RPMI8226 (cell line): ENCODE measurements around the gene TCL1B.
A peak's percentile ranks its signal among the peaks of the same experiment; 100 is the strongest.
"Not testable (repeated sequence)": the region's sequence is repeated elsewhere in the genome, so short reads cannot be mapped to it uniquely, and the experiment has no call there.

Experiments
- DNase-seq: peaks from one replicate; pipeline ENCODE4 v3.0.0-alpha.2; 2015

TCL1B gene, protein sequence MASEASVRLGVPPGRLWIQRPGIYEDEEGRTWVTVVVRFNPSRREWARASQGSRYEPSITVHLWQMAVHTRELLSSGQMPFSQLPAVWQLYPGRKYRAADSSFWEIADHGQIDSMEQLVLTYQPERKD

DNA sequence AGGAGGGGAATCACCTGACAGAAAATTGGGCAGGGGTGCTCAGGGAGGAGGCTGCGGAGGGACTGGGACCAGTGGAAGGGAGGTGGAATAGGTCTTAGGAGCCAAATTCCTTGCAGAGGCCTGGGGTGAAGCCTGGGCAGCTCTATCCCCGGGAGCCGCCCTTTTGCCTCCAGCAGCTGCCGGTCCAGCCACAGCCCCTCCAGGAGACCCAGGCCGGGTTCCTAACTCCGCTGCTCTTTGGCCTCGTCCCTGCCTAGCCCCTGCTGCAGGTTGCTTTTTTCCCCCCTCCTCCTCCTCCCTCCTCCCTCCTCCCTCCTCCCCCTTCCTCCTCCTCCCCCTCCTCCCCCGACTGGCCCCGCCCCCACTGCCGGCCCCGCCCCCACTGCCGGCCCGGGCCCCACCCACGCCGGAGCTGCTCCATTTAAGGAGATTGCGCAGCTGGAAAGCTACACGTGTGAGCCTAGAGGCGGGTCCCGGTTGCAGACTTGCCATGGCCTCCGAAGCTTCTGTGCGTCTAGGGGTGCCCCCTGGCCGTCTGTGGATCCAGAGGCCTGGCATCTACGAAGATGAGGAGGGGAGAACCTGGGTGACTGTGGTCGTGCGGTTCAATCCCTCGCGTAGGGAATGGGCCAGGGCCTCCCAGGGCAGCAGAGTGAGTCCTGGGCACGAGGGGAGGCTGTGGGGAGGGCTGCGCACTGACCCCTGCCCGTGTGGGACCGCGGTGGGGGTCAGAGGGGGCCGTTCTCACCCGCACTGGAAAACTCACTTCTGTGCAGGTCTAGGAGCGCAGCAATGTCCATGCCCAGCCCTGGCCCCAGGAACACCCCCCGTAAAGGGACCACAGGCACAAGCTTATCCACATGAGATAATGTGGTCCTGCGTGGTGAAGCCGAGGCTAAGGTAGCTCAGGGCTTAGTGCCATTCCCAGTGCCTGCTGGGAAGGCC is at the start of gene TCL1B:
Gene TCL1B (plus strand): TSS at position 449 of the 945 bp plus-strand sequence. CDS start 42 bp downstream, at position 491.
- DNase-seq = no peak

DNA sequence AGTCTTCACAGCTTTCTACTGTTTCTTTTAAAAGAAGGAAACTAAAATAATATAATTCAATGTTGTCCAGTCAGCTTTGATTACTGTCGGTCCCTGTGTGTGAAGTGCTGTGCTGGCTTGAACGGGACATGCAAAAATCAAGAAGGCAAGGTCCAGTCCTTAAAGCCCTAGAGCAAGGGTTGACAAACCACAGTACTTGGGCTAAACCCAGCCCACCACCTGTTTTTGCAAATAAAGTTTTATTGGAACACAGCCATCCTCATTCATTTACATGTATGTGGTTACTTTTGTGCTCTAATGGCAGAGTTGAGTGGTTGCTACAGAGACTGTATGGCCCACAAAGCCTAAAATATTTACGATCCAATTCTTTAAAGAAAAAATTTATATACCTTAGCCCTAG is 41.2 kb upstream of the TCL1B start:
- no peak for DNase-seq

DNA sequence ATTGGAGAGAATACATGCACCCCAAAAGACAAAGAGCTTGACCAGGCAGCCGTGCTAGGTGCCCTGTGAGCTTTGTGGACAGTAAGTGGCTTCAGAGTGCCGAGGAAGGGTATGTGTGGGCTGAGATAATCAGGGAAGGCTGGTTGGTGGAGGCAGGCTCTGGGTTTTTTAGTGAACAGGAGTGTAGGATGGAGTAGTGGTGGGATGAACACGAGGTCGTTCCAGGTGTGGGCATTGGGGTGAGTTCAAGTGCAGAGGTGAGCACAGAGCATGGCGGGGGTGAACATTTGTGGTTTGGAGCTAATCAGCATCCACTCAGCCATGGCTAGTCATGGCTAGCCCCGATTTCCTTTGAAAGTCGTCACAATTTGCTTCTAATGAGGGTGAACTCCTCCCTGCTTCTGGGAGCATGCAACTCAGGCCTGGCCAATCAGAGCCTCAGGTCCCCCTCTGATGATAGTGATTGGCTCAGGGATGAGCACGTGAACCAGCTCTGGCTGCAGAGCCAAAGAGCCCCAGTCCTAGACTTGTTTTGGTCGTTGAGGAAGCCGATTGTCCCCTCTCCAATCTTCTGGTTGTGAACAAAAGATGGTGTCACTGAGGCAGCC is 40.7 kb upstream of the TCL1B start:
- DNase-seq = no peak

DNA sequence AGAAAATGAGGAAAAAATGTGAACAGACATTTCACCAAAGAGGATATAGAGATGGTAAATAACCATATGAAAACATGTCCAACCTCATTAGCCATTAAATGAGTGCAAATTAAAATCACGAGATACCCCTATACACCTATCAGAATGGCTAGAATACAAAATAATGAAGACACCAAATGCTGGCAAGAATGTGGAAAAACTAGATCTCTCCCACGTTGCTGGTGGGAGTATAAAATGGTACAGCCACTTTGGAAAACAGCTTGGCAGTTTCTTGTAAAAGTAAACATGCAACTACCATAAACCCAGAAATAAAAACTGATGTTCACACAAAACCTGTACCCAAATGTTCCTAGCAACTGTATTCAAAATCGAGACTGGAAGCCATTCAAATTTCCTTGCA is 38.3 kb upstream of the TCL1B start:
- DNase-seq = no peak

DNA sequence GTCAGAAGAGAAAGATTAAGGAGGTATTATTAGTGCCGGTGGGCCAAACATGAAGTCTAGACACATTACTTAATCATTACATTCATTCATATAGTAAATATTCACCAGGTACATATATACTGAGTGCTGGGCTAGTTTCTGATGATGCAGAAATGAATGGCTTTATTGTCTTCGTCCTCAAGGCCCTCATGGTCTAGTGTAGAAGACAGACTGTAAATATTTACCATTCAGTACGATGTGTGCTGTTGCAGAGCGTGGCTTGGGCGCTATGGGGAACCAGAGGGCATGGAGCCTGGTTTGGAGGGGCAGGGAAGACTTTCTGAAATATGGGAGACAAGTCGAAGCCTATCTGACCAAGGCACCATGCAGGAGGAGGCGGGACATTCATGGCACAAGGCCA is 37.0 kb upstream of the TCL1B start:
- no peak for DNase-seq

DNA sequence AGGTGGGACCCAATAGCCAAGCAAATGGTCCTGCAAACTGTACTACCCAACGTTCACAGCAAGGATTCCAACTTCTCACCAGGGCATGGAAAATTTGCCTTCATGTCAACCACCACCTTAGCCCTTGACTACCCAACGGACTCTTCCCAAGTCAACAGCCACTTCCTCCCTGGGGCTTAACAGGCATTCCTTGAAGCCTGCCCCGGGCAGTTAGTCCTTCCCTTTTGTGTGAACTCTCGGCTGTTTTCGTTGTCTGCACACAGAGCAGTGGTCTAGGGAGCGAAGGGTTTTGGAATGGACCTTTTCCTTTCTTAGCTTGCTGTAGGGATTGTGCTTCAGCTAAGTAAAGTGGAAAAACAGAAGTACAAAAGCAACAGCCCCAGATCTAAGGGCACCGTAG is 35.2 kb upstream of the TCL1B start:
- no peak for DNase-seq

DNA sequence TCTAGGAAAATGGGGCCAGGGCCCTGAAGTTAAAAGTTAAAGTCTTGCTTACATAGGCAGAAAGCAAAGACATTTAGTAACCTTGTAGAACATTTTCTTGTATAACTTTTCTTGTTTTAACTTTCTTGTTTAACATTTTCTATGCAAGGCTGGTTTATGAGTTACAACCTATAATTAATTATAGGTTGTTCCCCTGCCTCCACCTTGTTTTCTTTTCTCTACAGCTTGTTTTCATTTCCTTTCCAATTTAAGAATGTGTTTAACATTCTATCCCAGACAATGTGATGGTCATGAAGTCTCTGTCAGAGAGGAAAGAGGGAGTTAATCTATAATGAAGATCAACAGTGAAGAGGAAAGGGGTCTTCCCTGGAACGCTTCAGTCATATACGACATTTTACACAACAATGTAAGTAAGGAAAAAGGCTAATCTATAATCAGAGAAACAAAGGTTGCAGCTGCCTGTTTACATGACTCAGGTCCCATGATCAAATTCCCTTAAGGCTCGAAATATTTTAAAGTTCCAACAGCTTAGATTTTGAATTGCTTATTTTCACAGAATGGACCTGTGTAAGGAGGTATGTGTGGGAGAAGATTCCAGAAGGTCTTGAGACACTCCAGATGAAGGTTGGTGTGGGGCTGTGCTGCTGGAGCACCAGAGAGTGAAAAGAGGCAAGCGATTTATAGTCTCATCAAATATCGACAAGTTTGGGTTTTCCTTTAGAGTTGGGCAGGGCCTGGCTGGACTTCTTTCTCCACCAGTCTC is 34.2 kb upstream of the TCL1B start:
- no peak for DNase-seq

DNA sequence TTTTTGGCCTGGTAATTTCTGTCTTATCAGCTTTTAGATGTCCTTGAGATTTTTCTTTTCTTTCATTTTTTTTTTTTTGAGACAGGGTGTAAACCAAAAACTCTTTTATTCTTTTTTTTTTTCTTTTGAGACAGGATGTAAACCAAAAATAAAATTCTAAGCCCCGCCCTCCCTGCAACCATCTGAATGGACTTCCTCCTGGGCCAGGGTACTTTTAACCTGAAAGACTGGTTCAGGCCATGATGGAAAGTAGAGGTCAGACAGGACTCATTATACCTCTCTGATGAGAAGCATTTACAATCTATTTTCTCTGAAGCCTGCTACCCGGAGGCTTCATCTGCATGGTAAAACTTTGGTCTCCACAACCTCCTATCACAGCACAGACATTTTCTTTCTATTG is 33.5 kb upstream of the TCL1B start:
- DNase-seq = no peak

DNA sequence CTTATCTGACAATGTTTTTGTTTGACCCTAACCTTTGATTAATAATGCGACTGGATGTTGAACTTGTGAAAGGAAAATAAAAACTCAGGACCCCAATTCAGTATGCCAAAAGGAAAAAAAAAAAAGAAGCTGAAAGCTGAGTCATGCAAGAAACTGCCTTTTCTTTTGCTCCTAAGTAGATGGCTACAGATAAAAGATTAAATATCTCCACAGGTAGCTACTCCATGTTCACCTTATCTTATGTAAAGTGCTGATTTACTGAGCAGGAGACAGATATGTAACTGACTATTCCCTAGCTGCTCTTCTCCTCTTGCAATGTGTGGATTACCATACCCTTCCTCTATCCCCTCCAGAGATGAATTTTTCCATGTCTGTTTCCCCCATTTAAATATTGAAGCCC is 30.8 kb upstream of the TCL1B start:
- no peak for DNase-seq

DNA sequence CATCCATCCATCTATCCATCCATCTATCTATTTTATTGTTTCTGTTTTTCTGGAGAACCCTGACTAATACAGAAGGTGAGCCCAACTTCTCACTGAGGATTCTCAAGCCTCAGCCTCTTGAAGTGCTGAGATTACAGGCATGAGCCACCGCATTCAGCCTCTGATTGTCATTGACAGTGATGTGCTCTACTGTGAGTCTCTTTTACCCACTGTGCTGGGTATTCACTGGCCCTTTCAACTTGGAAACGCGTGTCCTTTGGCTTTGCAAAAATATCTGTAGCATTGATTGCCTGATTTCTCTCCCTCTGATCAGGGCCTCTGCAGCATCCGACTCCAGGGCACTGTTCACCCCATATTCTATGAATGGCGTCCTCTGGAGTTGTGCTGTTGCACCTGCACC is 29.6 kb upstream of the TCL1B start:
- DNase-seq = no peak

DNA sequence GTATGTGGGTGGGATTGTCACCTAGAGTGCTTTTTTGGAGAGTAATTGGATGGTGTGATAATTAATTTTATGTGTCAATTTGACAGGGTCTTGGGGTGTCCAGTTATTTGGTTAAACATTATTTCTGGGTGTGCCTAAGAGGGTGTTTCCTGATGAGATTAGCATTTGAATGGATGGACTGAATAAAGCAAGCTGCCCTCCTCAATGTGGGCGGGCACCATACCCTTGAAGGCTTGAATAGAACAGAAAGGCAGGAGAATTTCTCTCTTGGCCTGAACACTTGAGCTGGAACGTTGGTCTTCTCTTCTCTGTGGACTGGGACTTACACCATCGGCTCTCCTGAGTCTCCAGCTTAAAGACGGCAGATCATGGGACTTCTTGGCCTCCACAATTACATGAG is 28.8 kb upstream of the TCL1B start:
- DNase-seq = no peak

DNA sequence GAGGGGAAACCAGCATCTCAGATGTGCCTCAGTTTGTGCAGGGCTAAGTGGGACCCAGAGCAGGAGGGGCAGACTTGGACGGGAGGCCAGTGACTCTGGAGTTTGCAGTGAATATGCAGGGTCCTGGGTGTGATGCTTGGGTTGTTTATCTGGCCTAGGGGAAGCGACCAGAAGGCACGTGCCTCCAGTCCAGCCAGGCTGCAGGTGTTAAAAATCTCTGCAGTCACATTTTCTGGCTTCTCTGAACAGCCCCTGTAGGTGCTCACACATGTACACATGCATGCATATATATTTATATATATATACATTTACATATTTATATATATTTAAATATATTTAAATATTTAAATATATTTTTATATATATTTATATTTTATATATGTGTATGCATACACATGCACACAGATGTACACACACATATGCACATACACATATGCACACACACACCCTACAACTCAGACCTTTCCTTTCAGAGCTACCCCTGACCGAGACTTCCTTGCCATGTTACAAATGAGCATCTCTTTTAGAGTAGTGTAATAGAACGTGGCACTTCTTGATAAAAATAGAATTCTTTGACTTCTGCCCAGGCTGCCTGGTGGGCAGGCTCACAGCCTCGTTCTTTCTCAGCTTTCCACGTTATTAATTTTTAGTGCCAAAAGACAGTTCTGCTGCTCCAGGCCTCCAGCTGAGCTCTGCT is 26.8 kb upstream of the TCL1B start:
- DNase-seq = no peak

DNA sequence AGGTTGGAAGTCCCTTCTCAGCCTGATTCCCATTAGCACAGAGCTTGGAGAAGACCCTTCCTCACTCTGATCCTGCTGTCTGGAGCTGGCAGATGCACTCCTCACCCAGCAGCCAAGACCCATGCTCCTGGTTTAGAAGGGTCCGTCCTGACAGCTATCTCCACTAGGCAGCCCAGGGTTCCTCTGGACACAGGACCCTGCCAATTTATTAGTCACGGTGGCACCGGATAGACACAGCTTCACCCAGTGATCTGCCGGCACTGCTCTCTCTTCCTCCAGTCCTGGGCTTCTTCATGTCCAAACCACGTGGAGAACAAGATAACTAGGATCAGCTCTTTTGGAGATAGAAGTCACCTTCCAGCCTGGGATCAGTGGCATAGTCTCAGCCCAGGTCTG is 26.2 kb upstream of the TCL1B start:
- no peak for DNase-seq

DNA sequence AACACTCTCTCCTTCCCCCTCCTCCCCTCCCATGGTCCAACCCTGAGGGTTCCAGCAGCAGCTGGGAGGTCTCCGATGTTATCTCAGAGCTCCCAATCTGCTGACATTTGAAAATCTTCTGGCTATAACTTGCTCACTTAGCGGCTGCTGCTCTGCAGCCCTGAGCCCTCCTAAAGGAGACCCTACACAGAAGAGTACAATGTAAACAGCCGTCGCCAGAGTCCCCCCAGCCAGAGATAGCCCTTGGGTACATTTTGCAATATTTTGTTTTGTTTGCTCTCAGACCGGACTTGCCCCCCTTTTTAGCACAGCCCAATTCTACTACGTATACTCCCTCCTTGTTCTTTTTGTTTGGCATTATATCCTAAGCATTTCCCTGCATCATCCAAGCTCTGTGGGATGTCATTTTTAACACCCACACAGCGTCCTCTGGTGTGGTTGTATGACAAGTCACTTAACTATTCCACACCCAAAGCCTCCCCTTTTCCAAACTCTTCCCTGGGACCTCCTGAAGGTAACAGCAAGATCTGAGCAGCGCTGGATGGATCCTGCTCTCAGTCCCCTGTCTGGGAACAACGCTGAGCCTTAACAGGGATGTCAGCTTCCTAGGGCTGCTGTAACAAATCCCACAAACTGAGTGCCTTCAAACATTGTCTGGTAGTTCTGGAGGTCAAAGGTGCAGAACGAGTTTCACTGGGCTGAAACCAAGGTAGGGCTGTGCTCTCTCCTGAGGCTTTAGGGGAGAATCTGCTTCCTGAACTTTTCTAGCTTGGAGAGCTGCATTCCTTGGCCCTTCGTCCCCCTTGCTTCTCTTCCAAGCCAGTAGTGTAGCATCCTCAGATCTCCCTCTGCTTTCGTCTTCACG is 25.3 kb upstream of the TCL1B start:
- DNase-seq = no peak

DNA sequence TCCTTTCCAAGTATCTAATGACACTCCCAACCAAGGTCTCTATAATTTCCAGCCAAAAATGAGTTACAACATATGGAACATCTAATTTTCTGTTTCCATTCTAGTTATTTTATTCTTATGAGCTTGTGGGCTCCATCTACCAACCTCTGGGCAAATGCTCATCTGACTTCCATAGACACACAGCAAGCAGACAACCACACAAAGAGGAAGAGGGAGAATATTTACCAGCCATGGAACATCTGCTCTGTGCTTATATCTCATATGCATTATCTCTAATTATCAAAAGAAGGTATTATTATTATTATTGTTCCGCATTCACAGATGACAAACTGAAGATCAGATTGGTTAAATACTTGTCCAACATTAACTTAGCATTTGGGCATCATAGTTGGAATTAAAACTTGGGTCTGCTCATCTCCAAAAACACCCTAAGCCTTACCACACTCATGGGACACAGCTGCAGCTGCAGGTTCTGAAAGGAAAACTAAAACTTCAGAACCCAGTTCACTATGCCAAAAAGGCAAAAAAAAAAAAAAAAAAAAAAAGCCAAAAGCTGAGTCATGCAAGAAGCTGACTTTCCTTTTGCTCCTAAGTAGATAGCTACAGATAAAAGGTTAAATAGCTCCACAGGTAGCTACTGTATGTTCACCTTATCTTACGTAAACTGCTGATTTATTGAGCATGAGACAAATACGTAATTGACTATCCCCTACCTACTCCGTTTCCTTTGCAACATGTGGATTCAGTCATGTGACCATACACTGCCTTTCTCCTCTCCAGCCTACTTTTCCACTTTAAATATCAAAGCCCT is 23.6 kb upstream of the TCL1B start:
- peak; percentile 54 for DNase-seq

DNA sequence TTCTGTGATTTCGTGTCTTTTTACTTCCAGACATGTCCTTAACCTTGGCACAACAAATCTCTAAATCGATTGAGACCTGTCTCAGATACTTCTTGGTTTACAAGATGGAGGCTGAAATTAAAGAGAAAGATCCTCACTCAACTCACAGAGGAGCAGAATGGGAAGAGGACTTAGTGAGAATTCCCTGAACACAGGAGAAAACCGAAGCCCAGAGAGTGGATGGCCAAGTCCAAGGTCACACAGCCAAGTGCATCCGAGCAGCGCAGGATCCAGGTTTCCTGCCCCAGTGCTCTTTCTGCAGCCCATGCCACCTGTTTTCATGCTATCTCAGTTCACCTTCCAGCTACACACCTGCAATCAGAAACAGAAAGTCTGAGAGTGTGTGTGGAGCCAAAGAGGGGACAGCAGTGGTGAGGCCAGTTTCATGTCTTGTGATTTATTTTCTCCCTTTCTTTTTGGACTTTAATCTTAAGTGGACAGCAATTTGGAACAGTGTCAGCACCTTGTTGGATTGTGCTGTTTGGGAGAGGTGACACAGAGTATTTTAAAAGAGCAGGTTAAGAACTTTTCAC is 22.9 kb upstream of the TCL1B start:
- DNase-seq = peak; percentile 64

DNA sequence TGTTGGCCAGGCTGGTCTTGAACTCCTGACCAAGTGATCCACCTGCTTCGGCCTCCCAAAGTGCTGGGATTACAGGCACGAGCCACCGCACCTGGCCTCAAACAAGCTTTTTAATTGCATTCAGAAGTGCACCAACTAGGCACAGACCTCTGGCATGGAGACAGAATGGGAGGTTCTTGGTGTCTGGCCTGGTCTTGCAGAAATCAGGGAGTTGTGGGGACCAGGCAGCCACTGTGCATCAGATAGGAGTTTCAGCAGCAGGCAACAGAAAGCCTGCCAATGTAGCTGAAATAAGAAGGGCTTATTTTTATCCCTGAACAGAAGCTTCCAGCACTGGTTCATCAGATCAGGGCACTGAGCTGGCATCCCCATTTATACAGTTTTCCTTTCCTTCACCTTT is 22.2 kb upstream of the TCL1B start:
- no peak for DNase-seq

DNA sequence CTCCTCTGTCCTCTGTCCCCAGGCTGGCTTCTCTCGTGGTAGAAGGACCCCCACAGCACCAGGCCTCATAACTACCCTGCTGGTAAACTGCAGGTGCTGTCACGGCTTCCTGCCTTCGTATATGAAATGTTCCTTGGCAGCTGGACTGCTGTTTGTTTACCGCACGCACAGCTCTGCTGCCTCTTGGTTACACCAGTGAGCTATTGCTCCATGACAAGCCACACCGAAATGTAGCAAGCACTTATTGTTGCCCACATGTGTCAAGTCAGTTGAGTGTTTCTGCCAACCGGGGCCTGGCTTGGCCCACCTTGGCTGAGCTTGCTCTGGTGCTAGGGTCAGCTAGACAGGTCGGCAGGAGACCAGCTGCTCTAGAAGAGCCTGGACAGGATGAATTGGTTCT is 21.7 kb upstream of the TCL1B start:
- DNase-seq = no peak

DNA sequence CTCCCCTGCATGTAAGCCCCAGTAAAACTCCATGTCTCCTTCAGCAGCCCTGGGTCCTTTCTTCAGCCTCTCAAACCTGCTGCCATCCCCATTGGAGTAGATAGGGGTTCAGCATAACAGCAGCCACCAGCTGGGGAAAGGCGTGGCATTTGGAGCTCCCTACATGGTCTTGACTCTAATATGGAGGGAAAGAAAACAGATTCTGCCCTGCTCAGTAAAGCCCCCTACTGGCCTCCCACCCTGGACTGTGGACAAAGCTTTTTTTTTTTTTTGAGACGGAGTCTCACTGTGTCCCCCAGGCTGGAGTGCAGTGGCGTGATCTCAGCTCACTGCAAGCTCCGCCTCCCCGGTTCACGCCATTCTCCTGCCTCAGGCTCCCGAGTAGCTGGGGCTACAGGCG is 20.7 kb upstream of the TCL1B start:
- not testable (repeated sequence) for DNase-seq

DNA sequence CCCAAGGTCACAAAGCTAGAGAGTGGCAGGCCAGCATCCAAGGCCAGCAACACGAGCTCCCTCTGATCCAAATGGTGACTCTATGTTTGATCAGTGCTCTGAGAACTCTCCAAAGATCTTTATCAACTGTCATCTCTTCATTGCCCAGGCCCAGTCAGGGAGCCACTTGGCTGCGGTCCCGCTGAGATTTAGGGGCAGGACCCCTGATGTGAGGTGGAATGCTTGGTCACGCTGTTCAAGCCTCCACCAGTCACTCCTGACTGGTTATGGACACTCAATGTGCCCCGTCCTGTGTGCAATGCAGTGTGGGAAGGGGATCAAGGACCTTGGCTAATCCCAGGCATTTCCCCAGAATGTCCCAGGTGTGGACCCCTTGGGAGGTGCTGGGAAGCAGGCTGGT is 19.8 kb upstream of the TCL1B start:
- DNase-seq = no peak
